Measurements from ENCODE around the gene ZIC1.

DNA sequence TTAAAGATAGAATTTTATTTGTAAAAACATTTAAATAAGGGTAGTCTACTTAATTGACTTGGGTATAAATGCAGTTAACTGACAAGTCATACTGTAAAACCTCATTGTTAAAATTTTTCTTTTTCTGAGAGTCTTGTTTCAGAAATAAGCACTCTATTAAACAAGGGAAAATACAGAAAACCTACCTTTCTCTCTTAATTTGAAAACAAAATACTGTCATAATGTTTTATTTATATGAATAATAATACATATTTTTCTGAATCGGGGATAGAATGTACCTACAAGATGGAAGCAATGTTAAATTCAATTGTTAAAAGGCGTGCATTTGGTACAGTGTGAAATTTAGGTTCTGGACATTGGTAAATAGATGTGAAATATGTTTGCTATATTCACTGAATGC, 17.8 kb downstream of the ZIC1 start:
- TF ChIP-seq MAX (IDR thresholded peaks at IDR 0.05): no peak
- TF ChIP-seq, protein P1, sequence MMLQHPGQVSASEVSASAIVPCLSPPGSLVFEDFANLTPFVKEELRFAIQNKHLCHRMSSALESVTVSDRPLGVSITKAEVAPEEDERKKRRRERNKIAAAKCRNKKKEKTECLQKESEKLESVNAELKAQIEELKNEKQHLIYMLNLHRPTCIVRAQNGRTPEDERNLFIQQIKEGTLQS (IDR thresholded peaks at IDR 0.05): no peak
- no peak for TF ChIP-seq RAD21 (IDR thresholded peaks at IDR 0.05; ENCODE audit: low read depth)
- TF ChIP-seq CTCF (IDR thresholded peaks at IDR 0.05 in 2 of 3, conservative IDR thresholded peaks at IDR 0.05 in 1 of 3; ENCODE audit: borderline replicate concordance in 1 of 3, insufficient read depth in 1 of 3, low read depth in 2 of 3, low read length in 2 of 3): no peak
- no peak for TF ChIP-seq ELF1 (IDR thresholded peaks at IDR 0.05; ENCODE audit: borderline replicate concordance, low read depth)
- no peak for TF ChIP-seq POLR2AphosphoS5 (IDR thresholded peaks at IDR 0.05; ENCODE audit: low read depth, low read length)
- TF ChIP-seq EZH2 (IDR thresholded peaks at IDR 0.05): no peak
- TF ChIP-seq POLR2A (IDR thresholded peaks at IDR 0.05; ENCODE audit: borderline replicate concordance, extremely low read depth, insufficient read depth, insufficient read length): no peak

Measured in HCT116 (cell line).